Cardiac fibroblast (primary cell): Measurements from ENCODE around the gene OTOF.

Source experiments
- DNase-seq, 2 donors: peaks; one replicate each; pipeline versions ENCODE4 v3.0.0 to v3.0.0-alpha.2; 2010; ENCODE audit warnings: low read depth in 2 of 2
- H3K4me3 ChIP-seq, 2 donors: replicated peaks in 1 of 2; 1 replicate in 1 of 2; 2 replicates in 1 of 2; pipeline ENCODE4 v1.5.1; 2011; ENCODE audit warnings: low read depth in 2 of 2, low read length in 2 of 2, mild to moderate bottlenecking in 2 of 2, moderate library complexity in 1 of 2
- CTCF ChIP-seq: IDR thresholded peaks from one replicate; pipeline ENCODE4 v1.5.1; 2011; ENCODE audit warnings: low read depth, mild to moderate bottlenecking, low read length, inconsistent platforms

Gene OTOF

GRCh38 chr2:26479131-26479788 is 1.3 kb upstream of the OTOF start:
- DNase-seq = no peak
- no peak overlapping the region for H3K4me3 ChIP-seq
- no peak for TF ChIP-seq CTCF

GRCh38 chr2:26478366-26478765 is 442 bp upstream of the OTOF start:
- no peak overlapping the region for H3K4me3 ChIP-seq
- DNase-seq = no peak
- no peak for TF ChIP-seq CTCF

GRCh38 chr2:26477126-26477910 is 606 bp downstream of the OTOF start:
- H3K4me3 ChIP-seq = no peak overlapping the region
- TF ChIP-seq CTCF = no peak

GRCh38 chr2:26475832-26476501 is 2.0 kb downstream of the OTOF start:
- H3K4me3 ChIP-seq = no peak overlapping the region
- no peak for DNase-seq
- no peak for TF ChIP-seq CTCF

More at GRCh38 chr2:26477126-26477910, 606 bp downstream of the OTOF start:
- DNase-seq = no peak

GRCh38 chr2:26475037-26475436 is 2.9 kb downstream of the OTOF start:
- no peak for DNase-seq
- no peak overlapping the region for H3K4me3 ChIP-seq
- no peak for TF ChIP-seq CTCF

- no peak for TF ChIP-seq CTCF
- DNase-seq = no peak
- H3K4me3 ChIP-seq = no peak overlapping the region
Observed at GRCh38 chr2:26474261-26474785, 3.6 kb downstream of the OTOF start.
